ENCODE results near the gene NFX1. TPM values are rescaled to one million over a fixed set of nuclear protein-coding genes. Genes with fewer than 3 reads are reported as not detected.
"Not testable (repeated sequence)": the region's sequence is repeated elsewhere in the genome, so short reads cannot be mapped to it uniquely, and the experiment has no call there.

NFX1 gene
- total RNA-seq, 2 donors from 2014 or later = 32.0 to 56.5 TPM

DNA sequence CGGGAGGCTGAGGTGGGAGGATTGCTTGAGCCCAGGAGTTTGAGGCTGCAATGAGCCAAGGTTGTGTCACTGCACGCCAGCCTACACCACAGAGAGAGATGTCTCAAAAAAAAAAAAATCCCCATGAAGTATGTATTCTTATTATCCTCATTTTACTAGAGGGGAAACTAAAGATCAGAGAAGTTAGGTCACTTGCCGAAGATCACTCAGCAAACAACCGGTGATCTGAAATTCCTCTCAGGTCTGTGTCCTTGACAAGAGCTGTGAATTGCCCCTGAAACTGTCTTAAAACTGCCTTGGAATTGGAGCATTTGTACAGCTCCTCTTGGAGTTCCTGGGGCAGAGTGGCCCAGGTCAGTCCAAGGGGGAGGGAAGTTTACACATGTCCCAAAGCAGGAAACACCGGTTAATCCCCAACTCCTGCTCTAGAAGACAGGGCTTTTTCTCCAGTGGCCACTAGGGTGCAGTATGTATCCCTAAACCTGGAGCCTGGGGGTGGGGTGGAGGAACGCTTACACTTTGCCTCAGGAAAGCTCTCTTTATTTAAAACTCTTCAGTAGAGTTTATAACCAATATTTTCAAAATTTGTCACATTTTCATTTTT is 84.4 kb downstream of the NFX1 start:
- Mint-ChIP-seq H3K36me3 (ENCODE audit: low read depth) (peaks cover 30% of the 10 kb centered on the region), H3K9me3 (no peaks in the 10 kb centered on the region), H3K4me3 (no peak overlapping the region), H3K27me3 (no peaks in the 10 kb centered on the region), H3K27ac (peak overlapping the region; percentile 68), H3K4me1 (no peaks in the 10 kb centered on the region)
- ATAC-seq (replicated peaks) = peak; percentile 83

- Mint-ChIP-seq H3K27me3 (no peaks in the 10 kb centered on the region), H3K27ac (peak overlapping the region; percentile 68), H3K9me3 (no peaks in the 10 kb centered on the region), H3K4me3 (no peak overlapping the region), H3K4me1 (no peaks in the 10 kb centered on the region), H3K36me3 (ENCODE audit: low read depth) (peaks cover 24% of the 10 kb centered on the region)
- peak; percentile 11 for ATAC-seq (replicated peaks)
These were observed 85.0 kb downstream of the NFX1 start for GRCh38 chr9:33375238-33375840.

GRCh38 chr9:33375841-33376321 is 85.6 kb downstream of the NFX1 start:
- Mint-ChIP-seq H3K27me3 (no peaks in the 10 kb centered on the region), H3K36me3 (ENCODE audit: low read depth) (peaks cover 18% of the 10 kb centered on the region), H3K4me1 (no peaks in the 10 kb centered on the region), H3K27ac (no peak overlapping the region), H3K4me3 (no peak overlapping the region), H3K9me3 (no peaks in the 10 kb centered on the region)
- ATAC-seq (replicated peaks) = no peak

GRCh38 chr9:33377089-33377715 is 86.9 kb downstream of the NFX1 start:
- Mint-ChIP-seq H3K27ac (peak overlapping the region; percentile 40), H3K9me3 (no peaks in the 10 kb centered on the region), H3K4me3 (no peak overlapping the region), H3K27me3 (no peaks in the 10 kb centered on the region), H3K4me1 (no peaks in the 10 kb centered on the region), H3K36me3 (ENCODE audit: low read depth) (peaks cover 5% of the 10 kb centered on the region)
- ATAC-seq (replicated peaks) = no peak

GRCh38 chr9:33378121-33378795 is 87.9 kb downstream of the NFX1 start:
- ATAC-seq (replicated peaks) = no peak
- Mint-ChIP-seq H3K36me3 (ENCODE audit: low read depth) (no peaks in the 10 kb centered on the region), H3K27ac (no peak overlapping the region)

GRCh38 chr9:33379666-33380389 is 89.5 kb downstream of the NFX1 start:
- no peaks in the 10 kb centered on the region for H3K36me3 Mint-ChIP-seq (ENCODE audit: low read depth)
- no peaks in the 10 kb centered on the region for H3K27me3 Mint-ChIP-seq
- no peak overlapping the region for H3K27ac Mint-ChIP-seq
- H3K9me3 Mint-ChIP-seq = no peaks in the 10 kb centered on the region
- ATAC-seq (replicated peaks) = no peak
- H3K4me3 Mint-ChIP-seq = no peak overlapping the region
- H3K4me1 Mint-ChIP-seq = no peaks in the 10 kb centered on the region

More at GRCh38 chr9:33378121-33378795, 87.9 kb downstream of the NFX1 start:
- Mint-ChIP-seq H3K9me3 (no peaks in the 10 kb centered on the region), H3K4me1 (no peaks in the 10 kb centered on the region), H3K4me3 (no peak overlapping the region), H3K27me3 (no peaks in the 10 kb centered on the region)

DNA sequence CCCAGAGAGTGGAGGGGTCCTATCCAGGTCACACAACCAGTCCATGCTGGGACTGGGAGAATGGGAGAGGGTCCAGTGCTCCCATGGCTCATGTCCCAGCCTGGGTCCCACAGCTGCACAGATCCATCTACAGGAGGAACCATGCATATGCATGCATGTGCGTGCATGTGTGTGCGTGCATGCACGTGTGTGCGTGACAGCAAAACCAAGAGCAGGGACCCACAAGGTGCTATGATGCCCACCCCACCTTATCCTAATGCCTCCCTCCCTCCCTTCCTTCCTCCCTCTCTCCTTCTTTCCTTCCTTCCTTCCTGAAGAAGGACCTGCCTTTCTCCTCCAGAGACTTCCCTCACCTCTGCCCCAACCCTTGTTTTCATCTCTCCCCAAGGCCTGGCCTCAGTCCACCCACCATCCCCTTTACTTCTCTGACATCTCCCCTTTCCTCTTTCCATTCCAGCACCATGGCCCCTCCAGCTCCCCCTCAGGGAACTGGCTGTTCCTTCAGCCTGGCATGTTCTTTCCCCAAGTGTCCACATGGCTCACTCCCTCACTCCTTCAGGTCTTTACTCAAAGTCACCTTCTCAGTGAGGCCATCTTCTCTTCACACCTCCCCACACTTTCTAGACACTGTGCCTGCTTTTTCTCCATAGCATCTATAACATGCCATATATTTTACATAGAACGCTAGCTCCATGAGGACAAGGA is 90.2 kb downstream of the NFX1 start:
- H3K4me1 Mint-ChIP-seq = no peaks in the 10 kb centered on the region
- H3K4me3 Mint-ChIP-seq = no peak overlapping the region
- H3K36me3 Mint-ChIP-seq (ENCODE audit: low read depth) = no peaks in the 10 kb centered on the region
- no peak for ATAC-seq (replicated peaks)
- no peak overlapping the region for H3K27ac Mint-ChIP-seq
- H3K9me3 Mint-ChIP-seq = no peaks in the 10 kb centered on the region
- no peaks in the 10 kb centered on the region for H3K27me3 Mint-ChIP-seq

GRCh38 chr9:33381231-33381791 is 91.0 kb downstream of the NFX1 start:
- H3K27me3 Mint-ChIP-seq = no peaks in the 10 kb centered on the region
- H3K36me3 Mint-ChIP-seq (ENCODE audit: low read depth) = no peaks in the 10 kb centered on the region
- H3K9me3 Mint-ChIP-seq = no peaks in the 10 kb centered on the region
- no peak overlapping the region for H3K4me3 Mint-ChIP-seq
- no peaks in the 10 kb centered on the region for H3K4me1 Mint-ChIP-seq
- peak; percentile 12 for ATAC-seq (replicated peaks)
- no peak overlapping the region for H3K27ac Mint-ChIP-seq

GRCh38 chr9:33382397-33382796 is 92.1 kb downstream of the NFX1 start:
- not testable (repeated sequence) for H3K27ac Mint-ChIP-seq; H3K27me3 Mint-ChIP-seq; ATAC-seq (replicated peaks); H3K9me3 Mint-ChIP-seq; H3K4me1 Mint-ChIP-seq; H3K4me3 Mint-ChIP-seq; H3K36me3 Mint-ChIP-seq (ENCODE audit: low read depth)

DNA sequence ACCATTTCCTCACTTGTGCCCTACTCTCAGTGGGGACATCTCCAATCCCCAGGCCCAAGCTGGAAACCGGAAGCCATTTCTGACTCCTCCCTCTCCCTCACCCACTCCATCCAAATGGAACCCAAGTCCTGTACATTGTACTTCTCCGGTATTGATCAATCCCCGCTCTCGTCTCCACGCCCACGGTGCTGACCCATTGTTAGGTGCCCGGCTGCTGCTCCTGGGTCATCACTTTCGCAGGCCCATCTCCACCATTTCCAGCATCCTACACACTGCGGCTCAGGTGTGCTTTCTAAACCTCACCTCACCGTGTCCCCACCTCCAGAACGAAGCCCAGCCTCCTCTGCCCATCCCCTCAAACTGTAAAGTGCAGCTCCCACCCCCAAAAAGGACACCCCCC is 93.1 kb downstream of the NFX1 start:
- H3K27me3 Mint-ChIP-seq; H3K9me3 Mint-ChIP-seq; H3K4me1 Mint-ChIP-seq; ATAC-seq (replicated peaks); H3K36me3 Mint-ChIP-seq (ENCODE audit: low read depth); H3K4me3 Mint-ChIP-seq: not testable (repeated sequence)
- H3K27ac Mint-ChIP-seq = peak overlapping the region; percentile 60

- H3K27me3 Mint-ChIP-seq; ATAC-seq (replicated peaks); H3K9me3 Mint-ChIP-seq; H3K4me3 Mint-ChIP-seq; H3K36me3 Mint-ChIP-seq (ENCODE audit: low read depth); H3K27ac Mint-ChIP-seq; H3K4me1 Mint-ChIP-seq: not testable (repeated sequence)
These were observed 95.2 kb downstream of the NFX1 start for GRCh38 chr9:33385536-33385935.

DNA sequence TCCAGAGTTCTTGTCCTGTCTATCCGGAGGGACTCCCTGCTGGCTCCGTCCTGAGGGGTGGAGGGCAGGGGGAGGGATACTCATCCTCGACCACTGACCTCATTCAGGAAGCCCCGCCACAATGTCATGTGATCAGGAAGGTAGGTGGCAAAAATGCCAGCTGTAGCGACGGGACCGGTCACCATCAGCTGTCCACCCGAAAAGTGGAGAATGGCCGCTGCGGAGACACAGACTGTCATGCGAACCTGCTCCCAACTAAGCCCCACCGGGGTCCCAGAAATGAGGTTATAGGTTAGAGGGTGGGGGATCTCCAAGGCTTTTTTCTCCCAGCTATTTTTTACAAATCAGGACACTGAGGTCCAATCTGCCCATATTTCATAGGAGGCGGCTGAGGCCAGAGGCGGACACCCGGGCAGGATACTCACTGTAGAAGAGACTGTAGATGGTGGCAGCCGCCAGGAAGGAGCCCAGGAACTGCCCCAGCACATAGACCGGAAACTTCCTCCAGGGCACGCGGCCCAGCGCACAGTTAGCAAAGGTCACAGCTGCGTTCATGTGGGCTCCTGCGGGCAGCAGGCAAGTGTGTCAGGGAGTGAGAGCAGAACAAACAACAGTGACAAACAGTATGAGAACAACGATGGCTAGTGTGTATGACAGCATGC is 95.8 kb downstream of the NFX1 start:
- H3K27ac Mint-ChIP-seq; H3K36me3 Mint-ChIP-seq (ENCODE audit: low read depth); ATAC-seq (replicated peaks); H3K9me3 Mint-ChIP-seq; H3K4me3 Mint-ChIP-seq; H3K4me1 Mint-ChIP-seq; H3K27me3 Mint-ChIP-seq: not testable (repeated sequence)

- H3K9me3 Mint-ChIP-seq; H3K4me1 Mint-ChIP-seq; H3K27me3 Mint-ChIP-seq; ATAC-seq (replicated peaks); H3K36me3 Mint-ChIP-seq (ENCODE audit: low read depth); H3K4me3 Mint-ChIP-seq; H3K27ac Mint-ChIP-seq: not testable (repeated sequence)
These were observed 96.3 kb downstream of the NFX1 start for GRCh38 chr9:33386641-33386996.

All from activated T-helper 17 cell treated with anti-CD3 and anti-CD28 coated beads, Interleukin-2, amount 50 U/mL, for 72 hours (primary cell).